H1 (cell line): ENCODE data around the gene BRK1.

Experiments used
- BRCA1 ChIP-seq: IDR thresholded peaks from 2 replicates; pipeline ENCODE4 v1.6.1; 2012; ENCODE audit warnings: low read depth, low read length, improper control_type of control experiment
- GABPA ChIP-seq: IDR thresholded peaks from 2 replicates; pipeline ENCODE4 v1.6.1; 2011; ENCODE audit warnings: mild to moderate bottlenecking, low read length, moderate library complexity, borderline replicate concordance; ENCODE audit not compliant: insufficient read depth
- KDM1A ChIP-seq: fragments of 200-600, 300-600 bp; sonication (generic); IDR thresholded peaks from 2 replicates; pipeline ENCODE4 v1.7.1; 2016; ENCODE audit warnings: mild to moderate bottlenecking, low read length, borderline replicate concordance
- POLR2A ChIP-seq, 2 experiments: IDR thresholded peaks; 1 replicate in 1 of 2; 2 replicates in 1 of 2; pipeline ENCODE4 v1.6.1; 2011; ENCODE audit warnings: low read depth in 2 of 2, low read length in 2 of 2, mild to moderate bottlenecking in 2 of 2; ENCODE audit errors: control extremely low read depth in 1 of 2
- POLR2AphosphoS5 ChIP-seq: IDR thresholded peaks from 2 replicates; pipeline ENCODE4 v1.6.1; 2011; ENCODE audit warnings: low read depth, low read length
- SP2 ChIP-seq: IDR thresholded peaks from 2 replicates; pipeline ENCODE4 v1.6.1; 2012; ENCODE audit warnings: mild to moderate bottlenecking, low read length, inconsistent platforms
- SUZ12 ChIP-seq: fragments of 200-600 bp; sonication (generic); IDR thresholded peaks from 2 replicates; pipeline ENCODE4 v1.6.1; 2012; ENCODE audit warnings: mild to moderate bottlenecking, inconsistent platforms, low read length, moderate library complexity, mixed read lengths
- ZNF274 ChIP-seq: IDR thresholded peaks from 2 replicates; pipeline ENCODE4 v1.7.0; 2012; ENCODE audit warnings: low read length, borderline replicate concordance; ENCODE audit errors: extremely low read depth
- TF ChIP-seq, protein P1 (sequence below), 3 experiments: IDR thresholded peaks; 1 replicate in 2 of 3; 2 replicates in 1 of 3; pipeline versions ENCODE4 v1.5.1 to v1.6.1; 2011; ENCODE audit warnings: low read length in 3 of 3, mild to moderate bottlenecking in 3 of 3, inconsistent platforms in 2 of 3, low read depth in 1 of 3, moderate library complexity in 1 of 3; ENCODE audit not compliant: insufficient read depth in 1 of 3; ENCODE audit errors: control extremely low read depth in 1 of 3
- TF ChIP-seq, protein P2 (sequence below): IDR thresholded peaks from 2 replicates; pipeline ENCODE4 v1.6.1; 2011; ENCODE audit warnings: low read depth, mild to moderate bottlenecking, low read length; ENCODE audit not compliant: insufficient read depth

DNA sequence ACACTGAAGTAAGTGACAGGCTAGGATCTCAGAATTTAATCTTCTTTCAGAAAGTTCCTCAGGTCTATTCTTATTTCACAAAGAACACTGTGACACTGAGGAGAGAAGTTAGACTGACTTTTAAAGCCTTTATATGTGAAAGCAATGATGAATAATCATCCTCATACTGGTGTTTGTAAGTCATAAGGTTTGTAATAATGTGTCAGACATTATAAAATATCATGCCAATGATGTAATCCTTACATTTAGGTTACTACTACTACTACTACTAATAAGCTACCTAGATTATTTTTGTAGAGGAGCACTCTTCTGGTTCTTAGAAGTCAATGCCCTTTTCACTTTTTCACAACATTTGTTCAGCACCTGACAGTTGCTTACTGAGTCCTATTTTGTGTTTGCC lies 40.8 kb upstream of the BRK1 start:
- TF ChIP-seq POLR2A (IDR thresholded peaks at IDR 0.05; ENCODE audit: control extremely low read depth in 1 of 2, low read depth in 2 of 2, low read length in 2 of 2) (no peak), POLR2AphosphoS5 (no peak), BRCA1 (no peak), GABPA (no peak), KDM1A (no peak), ZNF274 (no peak), SUZ12 (no peak), SP2 (no peak)
- TF ChIP-seq, protein P1, sequence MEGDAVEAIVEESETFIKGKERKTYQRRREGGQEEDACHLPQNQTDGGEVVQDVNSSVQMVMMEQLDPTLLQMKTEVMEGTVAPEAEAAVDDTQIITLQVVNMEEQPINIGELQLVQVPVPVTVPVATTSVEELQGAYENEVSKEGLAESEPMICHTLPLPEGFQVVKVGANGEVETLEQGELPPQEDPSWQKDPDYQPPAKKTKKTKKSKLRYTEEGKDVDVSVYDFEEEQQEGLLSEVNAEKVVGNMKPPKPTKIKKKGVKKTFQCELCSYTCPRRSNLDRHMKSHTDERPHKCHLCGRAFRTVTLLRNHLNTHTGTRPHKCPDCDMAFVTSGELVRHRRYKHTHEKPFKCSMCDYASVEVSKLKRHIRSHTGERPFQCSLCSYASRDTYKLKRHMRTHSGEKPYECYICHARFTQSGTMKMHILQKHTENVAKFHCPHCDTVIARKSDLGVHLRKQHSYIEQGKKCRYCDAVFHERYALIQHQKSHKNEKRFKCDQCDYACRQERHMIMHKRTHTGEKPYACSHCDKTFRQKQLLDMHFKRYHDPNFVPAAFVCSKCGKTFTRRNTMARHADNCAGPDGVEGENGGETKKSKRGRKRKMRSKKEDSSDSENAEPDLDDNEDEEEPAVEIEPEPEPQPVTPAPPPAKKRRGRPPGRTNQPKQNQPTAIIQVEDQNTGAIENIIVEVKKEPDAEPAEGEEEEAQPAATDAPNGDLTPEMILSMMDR (IDR thresholded peaks at IDR 0.05; ENCODE audit: control extremely low read depth in 1 of 3, insufficient read depth in 1 of 3, low read depth in 1 of 3, low read length in 3 of 3) = no peak
- TF ChIP-seq, protein P2, sequence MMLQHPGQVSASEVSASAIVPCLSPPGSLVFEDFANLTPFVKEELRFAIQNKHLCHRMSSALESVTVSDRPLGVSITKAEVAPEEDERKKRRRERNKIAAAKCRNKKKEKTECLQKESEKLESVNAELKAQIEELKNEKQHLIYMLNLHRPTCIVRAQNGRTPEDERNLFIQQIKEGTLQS = no peak
